K562 treated with DMSO at 1 percent for 24 hours (cell line): ENCODE results near the gene SLC22A16. TPM values are rescaled to one million over a fixed set of nuclear protein-coding genes. Genes with fewer than 3 reads are reported as not detected.

ENCODE experiments used
- total RNA-seq: library from RNA; unstranded; fragments of 300-600 nt; gene quantifications from 2 replicates; pipeline ENCODE4 v1.2.3, GENCODE V29; 2022; ENCODE audit warnings: low read depth; ENCODE audit not compliant: insufficient read depth

The SLC22A16 gene
- not detected in 2 replicates for total RNA-seq

DNA sequence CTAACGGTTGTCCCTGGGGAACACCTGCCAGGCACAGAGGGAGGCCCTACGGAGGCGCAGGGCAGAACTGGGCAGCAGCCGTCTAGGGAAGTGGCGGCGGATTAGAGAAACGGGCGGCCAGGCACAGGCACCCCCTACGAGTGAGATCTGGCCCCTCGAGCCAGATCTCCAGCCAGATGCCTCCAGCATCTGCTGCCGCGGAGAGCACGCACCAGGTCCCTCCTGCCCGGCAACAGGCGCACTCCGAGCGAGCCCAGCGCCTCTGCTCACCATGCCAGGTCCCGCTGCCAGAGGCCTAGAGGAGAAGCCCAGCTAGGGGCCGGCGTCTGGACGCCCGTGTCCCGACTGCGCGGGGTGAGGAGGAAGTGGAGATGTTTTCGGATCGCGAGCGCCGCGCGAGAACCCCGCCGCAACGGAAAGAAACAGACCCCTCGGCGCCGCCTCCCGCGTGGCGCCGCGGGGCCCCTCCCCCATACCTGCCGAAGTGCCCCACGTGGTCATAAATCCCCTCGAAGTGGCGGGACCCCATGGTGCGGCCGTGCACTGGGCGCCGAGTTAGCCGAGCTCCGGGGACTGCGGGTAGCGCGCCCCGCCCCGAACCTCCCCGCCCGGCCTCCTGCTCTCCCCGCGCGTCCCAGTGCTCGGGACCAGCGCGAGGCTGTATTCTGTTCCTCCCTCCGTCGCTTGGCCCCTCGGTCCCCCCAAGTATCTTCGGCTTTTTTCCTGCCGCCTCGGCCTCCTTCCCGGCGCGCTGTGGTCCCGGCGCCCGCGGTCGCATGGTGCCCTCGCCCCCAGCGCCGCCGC, at the start of gene SLC22A16:
Gene SLC22A16, minus strand, starts transcription at position 568 of the 804 bp plus-strand sequence. Its CDS starts 39 bp downstream, at position 529.

DNA sequence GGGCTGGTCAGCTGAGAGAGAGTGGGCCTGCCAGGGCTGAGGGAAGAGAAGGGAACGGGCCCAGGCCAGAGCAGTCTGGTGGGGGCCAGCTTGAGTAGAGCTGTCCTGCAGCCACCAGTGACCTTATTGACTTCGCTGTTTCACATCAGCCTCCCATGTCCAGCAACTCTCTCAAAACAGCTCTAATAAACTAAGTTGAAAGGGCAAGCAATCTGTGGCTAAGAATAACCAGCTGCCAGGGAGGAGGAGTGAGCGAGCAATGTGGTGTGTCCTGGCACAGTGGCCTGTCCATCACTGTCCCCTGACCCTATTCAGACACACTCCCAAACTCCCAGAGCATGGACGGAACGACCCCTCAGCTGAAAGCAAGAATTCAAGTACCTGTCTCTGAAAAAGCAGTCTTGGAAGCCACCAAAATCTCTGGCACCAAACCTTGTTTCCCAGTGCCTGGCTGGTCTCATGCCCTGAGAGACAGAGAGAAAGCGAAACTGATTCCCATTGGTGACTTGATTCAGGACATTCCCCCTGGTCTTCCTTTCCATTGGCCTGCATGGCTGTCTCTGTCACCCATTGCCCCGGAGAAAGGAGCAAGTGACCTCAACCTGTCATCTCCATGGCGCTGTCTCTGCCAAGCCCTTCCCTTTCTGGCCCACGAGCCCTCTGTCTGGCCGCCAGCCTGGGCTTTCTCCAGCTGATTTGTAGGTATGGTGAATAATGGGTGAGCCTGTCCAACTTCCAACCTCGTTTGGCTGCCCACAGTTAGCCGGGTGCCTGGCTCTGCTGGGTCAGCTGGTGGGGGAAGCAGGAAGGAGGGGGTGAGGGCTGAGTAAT, 61.1 kb downstream of the SLC22A16 start, which contains the start of gene DDO:
Gene DDO, minus strand, starts transcription at position 490 of the 831 bp plus-strand sequence. CDS start 2,113 bp downstream, outside the sequence.

Other genes with a start within 250 kb of the SLC22A16 start
- not detected in 2 replicates for gene METTL24, start 118.3 kb downstream of the SLC22A16 start, total RNA-seq
- gene DDO, start 61.0 kb downstream of the SLC22A16 start, total RNA-seq = 0.44 and 0.92 TPM in 2 replicates